Prostate gland (tissue), 2 donors: ENCODE data around the gene OPRM1. TPM values are rescaled to one million over a fixed set of nuclear protein-coding genes. Genes with fewer than 3 reads are reported as not detected.

Experiments used
- DNase-seq: peaks from one replicate; pipeline ENCODE4 v3.0.0-alpha.2; 2019; ENCODE audit warnings: low spot score
- H3K27ac ChIP-seq, 2 donors: fragments of 200-600 bp; sonication (generic); 2 replicates each; pipeline ENCODE4 v1.5.1; 2017 to 2019
- H3K27me3 ChIP-seq: fragments of 200-600 bp; sonication (generic); replicated peaks from 2 replicates; pipeline ENCODE4 v1.5.1; 2019; ENCODE audit not compliant: insufficient read depth
- H3K36me3 ChIP-seq, 2 donors: fragments of 200-600 bp; sonication (generic); 1 replicate in 1 of 2; 2 replicates in 1 of 2; pipeline versions ENCODE4 v1.5.1 to v1.8.1; 2017 to 2019
- H3K4me1 ChIP-seq: fragments of 200-600 bp; sonication (generic); replicated peaks from 2 replicates; pipeline ENCODE4 v1.5.1; 2019
- H3K4me3 ChIP-seq, 2 donors: fragments of 200-600 bp; sonication (generic); 2 replicates each; pipeline ENCODE4 v1.5.1; 2017 to 2019
- H3K9me3 ChIP-seq: fragments of 200-600 bp; sonication (generic); 2 replicates; pipeline ENCODE4 v1.5.1; 2017
- POLR2A ChIP-seq: fragments of 450-650 bp; IDR thresholded peaks from one replicate; pipeline ENCODE4 v1.6.1; 2016; ENCODE audit warnings: antibody characterized with exemption, mild to moderate bottlenecking
- POLR2AphosphoS5 ChIP-seq: sonication (generic); formaldehyde crosslinking; IDR thresholded peaks from one replicate; pipeline ENCODE4 v1.6.1; 2017; ENCODE audit warnings: antibody characterized with exemption
- WGBS: methylation state at CpG from one replicate; pipeline ENCODE4 v1.1.5; 2018; 5-methylcytosine and 5-hydroxymethylcytosine counted together
- intact Hi-C: fragments of 100-400 bp; cut with DNase I; formaldehyde crosslinking; loops from one replicate; pipeline ENCODE4 v1.14.2; 2022
- total RNA-seq, 2 donors: library from RNA; depleted of rRNA; stranded (reverse); fragments of >200 nt; gene quantifications; one replicate each; pipeline ENCODE4 v1.1.0, GENCODE V29; 2016
- TF ChIP-seq, protein P1 (sequence below), 4 experiments: fragments of 200-600 bp in 2 of 4; fragments of 450-650 bp in 2 of 4; sonication (generic) in 2 of 4; IDR thresholded peaks; 1 replicate in 3 of 4; 2 replicates in 1 of 4; pipeline ENCODE4 v1.5.1; 2016 to 2019; ENCODE audit warnings: antibody characterized with exemption in 4 of 4, mild to moderate bottlenecking in 2 of 4, moderate library complexity in 2 of 4

Gene OPRM1
- total RNA-seq, 2 donors from 2014 or later: not detected

DNA sequence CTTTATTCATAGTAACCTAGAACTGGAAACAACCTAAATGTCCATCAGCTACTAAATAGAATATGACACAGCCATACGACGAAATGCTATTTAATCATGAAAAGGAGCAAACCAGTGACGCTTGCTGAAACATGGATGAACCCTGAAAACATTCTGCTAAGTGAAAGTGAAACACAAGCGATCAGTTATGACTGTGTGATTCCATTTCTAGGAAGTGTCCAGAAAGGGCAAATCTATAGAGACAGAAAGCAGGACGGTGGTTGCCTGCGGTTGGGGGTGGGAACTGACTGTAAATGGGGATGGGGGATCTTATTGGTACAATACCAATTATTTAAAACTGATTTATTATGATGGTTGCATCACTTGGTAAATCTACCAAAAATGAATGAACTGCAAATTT lies 190.7 kb downstream of the OPRM1 start:
- 94% methylated on average over 6 of the region's 6 CpGs for WGBS
- no peaks in the 10 kb centered on the region for H3K36me3 ChIP-seq
- H3K9me3 ChIP-seq: no peaks in the 10 kb centered on the region
- no peaks in the 10 kb centered on the region for H3K4me1 ChIP-seq
- H3K4me3 ChIP-seq: no peak overlapping the region
- H3K27me3 ChIP-seq: no peaks in the 10 kb centered on the region
- no peak overlapping the region for H3K27ac ChIP-seq
- intact Hi-C loops: no loop called here
- TF ChIP-seq, protein P1, sequence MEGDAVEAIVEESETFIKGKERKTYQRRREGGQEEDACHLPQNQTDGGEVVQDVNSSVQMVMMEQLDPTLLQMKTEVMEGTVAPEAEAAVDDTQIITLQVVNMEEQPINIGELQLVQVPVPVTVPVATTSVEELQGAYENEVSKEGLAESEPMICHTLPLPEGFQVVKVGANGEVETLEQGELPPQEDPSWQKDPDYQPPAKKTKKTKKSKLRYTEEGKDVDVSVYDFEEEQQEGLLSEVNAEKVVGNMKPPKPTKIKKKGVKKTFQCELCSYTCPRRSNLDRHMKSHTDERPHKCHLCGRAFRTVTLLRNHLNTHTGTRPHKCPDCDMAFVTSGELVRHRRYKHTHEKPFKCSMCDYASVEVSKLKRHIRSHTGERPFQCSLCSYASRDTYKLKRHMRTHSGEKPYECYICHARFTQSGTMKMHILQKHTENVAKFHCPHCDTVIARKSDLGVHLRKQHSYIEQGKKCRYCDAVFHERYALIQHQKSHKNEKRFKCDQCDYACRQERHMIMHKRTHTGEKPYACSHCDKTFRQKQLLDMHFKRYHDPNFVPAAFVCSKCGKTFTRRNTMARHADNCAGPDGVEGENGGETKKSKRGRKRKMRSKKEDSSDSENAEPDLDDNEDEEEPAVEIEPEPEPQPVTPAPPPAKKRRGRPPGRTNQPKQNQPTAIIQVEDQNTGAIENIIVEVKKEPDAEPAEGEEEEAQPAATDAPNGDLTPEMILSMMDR (IDR thresholded peaks at IDR 0.05): no peak
- TF ChIP-seq POLR2AphosphoS5 (no peak), POLR2A (no peak)
- DNase-seq: no peak

DNA sequence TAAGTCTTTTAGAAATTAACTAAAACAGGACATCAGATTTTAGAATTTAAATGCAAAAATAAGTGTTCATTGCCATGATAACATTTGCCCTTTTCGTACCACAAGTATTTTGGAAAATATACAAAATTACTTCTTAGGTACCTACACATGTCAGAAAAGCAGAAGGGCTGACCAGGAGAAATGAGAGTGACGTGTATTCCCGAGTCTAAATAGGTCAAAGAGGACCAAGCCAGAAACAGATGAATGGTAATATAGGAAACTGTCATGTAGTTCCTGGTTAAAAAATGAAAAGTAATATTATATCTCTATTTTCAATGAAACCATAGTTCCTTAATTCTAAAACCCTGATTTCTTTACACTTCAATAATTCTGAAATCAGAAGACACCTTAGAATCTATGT lies 191.4 kb downstream of the OPRM1 start:
- no peak for DNase-seq
- Histone ChIP-seq H3K36me3 (no peaks in the 10 kb centered on the region), H3K27ac (no peak overlapping the region), H3K27me3 (no peaks in the 10 kb centered on the region), H3K4me3 (no peak overlapping the region), H3K9me3 (no peaks in the 10 kb centered on the region), H3K4me1 (no peaks in the 10 kb centered on the region)
- intact Hi-C loops: no loop called here
- TF ChIP-seq, protein P1 (IDR thresholded peaks at IDR 0.05): no peak
- WGBS: 85% methylated on average over 3 of the region's 3 CpGs

GRCh38 chr6:154230910-154231595 lies 192.0 kb downstream of the OPRM1 start:
- H3K9me3 ChIP-seq: no peaks in the 10 kb centered on the region
- no peaks in the 10 kb centered on the region for H3K36me3 ChIP-seq
- no peaks in the 10 kb centered on the region for H3K27me3 ChIP-seq
- intact Hi-C loops: no loop called here
- H3K4me1 ChIP-seq: no peaks in the 10 kb centered on the region
- 91% methylated on average over 5 of the region's 5 CpGs for WGBS
- no peak overlapping the region for H3K27ac ChIP-seq
- no peak overlapping the region for H3K4me3 ChIP-seq
- TF ChIP-seq POLR2A (no peak), POLR2AphosphoS5 (no peak)
- TF ChIP-seq, protein P1 (IDR thresholded peaks at IDR 0.05): no peak
- DNase-seq: no peak

DNA sequence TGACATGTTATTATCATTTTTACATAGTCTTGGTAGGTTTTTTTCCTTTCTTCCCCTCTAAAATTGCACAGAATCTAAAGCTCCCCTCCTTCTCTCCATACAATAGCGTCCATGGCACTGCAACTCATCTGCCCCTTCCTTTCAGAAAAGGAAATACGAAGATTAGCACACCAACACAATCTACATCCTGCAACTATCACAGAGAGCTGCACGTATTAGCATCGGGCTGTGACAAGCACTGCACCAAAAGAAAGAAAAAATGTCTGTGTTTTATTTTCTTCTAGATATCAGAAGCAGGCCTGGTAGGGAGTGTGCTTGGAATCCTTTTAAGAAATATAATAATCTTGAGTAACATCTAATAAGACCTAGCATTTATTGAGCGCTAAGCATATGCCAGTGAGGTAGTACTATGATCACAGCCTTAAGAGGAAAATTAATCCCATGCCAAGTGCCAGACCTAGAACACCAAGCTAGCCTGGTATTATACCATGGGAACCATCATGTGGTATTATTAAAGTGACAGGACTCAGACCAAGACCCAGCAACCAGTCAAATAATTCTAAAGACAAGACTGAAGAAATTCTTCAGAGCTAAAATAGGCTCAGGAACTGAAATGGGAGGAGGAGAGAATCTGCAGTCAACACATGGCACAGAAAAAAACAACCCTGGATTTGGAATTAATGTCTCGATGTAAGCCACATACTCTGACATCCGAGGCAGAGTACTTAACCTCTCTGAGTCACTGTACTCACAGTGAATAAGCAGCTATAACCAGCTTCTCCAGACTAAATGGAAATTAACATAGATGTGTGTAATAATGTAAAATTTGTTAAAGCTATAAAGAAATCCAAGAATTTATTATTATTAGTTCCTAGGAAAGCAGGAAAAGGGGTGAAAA lies 193.2 kb downstream of the OPRM1 start:
- no peaks in the 10 kb centered on the region for H3K9me3 ChIP-seq
- H3K27me3 ChIP-seq: no peaks in the 10 kb centered on the region
- no peaks in the 10 kb centered on the region for H3K36me3 ChIP-seq
- intact Hi-C loops: no loop called here
- TF ChIP-seq, protein P1 (IDR thresholded peaks at IDR 0.05): no peak
- TF ChIP-seq POLR2A: no peak
- TF ChIP-seq POLR2AphosphoS5: no peak
- 86% methylated on average over 7 of the region's 7 CpGs for WGBS
- DNase-seq: no peak
- no peak overlapping the region for H3K27ac ChIP-seq
- no peak overlapping the region for H3K4me3 ChIP-seq
- H3K4me1 ChIP-seq: no peaks in the 10 kb centered on the region
